ENCODE measurements around the gene FAM209A. TPM values are rescaled to one million over a fixed set of nuclear protein-coding genes. Genes with fewer than 3 reads are reported as not detected.
"Not testable (repeated sequence)": the region's sequence is repeated elsewhere in the genome, so short reads cannot be mapped to it uniquely, and the experiment has no call there.

Gene FAM209A
- polyA plus RNA-seq (ENCODE audit: insufficient read length in 3 of 3), result under 1 TPM in 2 of 3 donors, not detected in 1; 0.30 to 0.71 TPM

GRCh38 chr20:56524444-56524843 is at the start of gene FAM209A:
Gene FAM209A, plus strand, starts transcription at chr20:56524744. Its CDS starts 65 bp downstream, at chr20:56524809.
- not testable (repeated sequence) for DNase-seq (ENCODE audit: low read depth in 3 of 3, low spot score in 2 of 3)

GRCh38 chr20:56483970-56484369 is 40.6 kb upstream of the FAM209A start:
- no peak for DNase-seq (ENCODE audit: low read depth in 3 of 3, low spot score in 2 of 3)

- DNase-seq (ENCODE audit: low read depth in 3 of 3, low spot score in 2 of 3), result no peak
Observed at GRCh38 chr20:56487216-56487615, 37.3 kb upstream of the FAM209A start.

GRCh38 chr20:56488566-56488965 is 36.0 kb upstream of the FAM209A start:
- no peak for DNase-seq (ENCODE audit: low read depth in 3 of 3, low spot score in 2 of 3)

- no peak for DNase-seq (ENCODE audit: low read depth in 3 of 3, low spot score in 2 of 3)
Observed at GRCh38 chr20:56501116-56501515, 23.4 kb upstream of the FAM209A start.

GRCh38 chr20:56503916-56504315 is 20.6 kb upstream of the FAM209A start:
- no peak for DNase-seq (ENCODE audit: low read depth in 3 of 3, low spot score in 2 of 3)

GRCh38 chr20:56504373-56505005 is 20.1 kb upstream of the FAM209A start:
- no peak for DNase-seq (ENCODE audit: low read depth in 3 of 3, low spot score in 2 of 3)

- no peak for DNase-seq (ENCODE audit: low read depth in 3 of 3, low spot score in 2 of 3)
Observed at GRCh38 chr20:56506103-56506502, 18.4 kb upstream of the FAM209A start.

- DNase-seq (ENCODE audit: low read depth in 3 of 3, low spot score in 2 of 3), result no peak
Observed at GRCh38 chr20:56511926-56512325, 12.6 kb upstream of the FAM209A start.

GRCh38 chr20:56513161-56514150 is 11.1 kb upstream of the FAM209A start:
- DNase-seq (ENCODE audit: low read depth in 3 of 3, low spot score in 2 of 3), result no peak

GRCh38 chr20:56516631-56517030 is 7.9 kb upstream of the FAM209A start:
- DNase-seq (ENCODE audit: low read depth in 3 of 3, low spot score in 2 of 3), result no peak

- no peak for DNase-seq (ENCODE audit: low read depth in 3 of 3, low spot score in 2 of 3)
Observed at GRCh38 chr20:56517211-56517610, 7.3 kb upstream of the FAM209A start.

GRCh38 chr20:56517641-56518040 is 6.9 kb upstream of the FAM209A start:
- no peak for DNase-seq (ENCODE audit: low read depth in 3 of 3, low spot score in 2 of 3)

- DNase-seq (ENCODE audit: low read depth in 3 of 3, low spot score in 2 of 3), result no peak
Observed at GRCh38 chr20:56518126-56518525, 6.4 kb upstream of the FAM209A start.

- no peak for DNase-seq (ENCODE audit: low read depth in 3 of 3, low spot score in 2 of 3)
Observed at GRCh38 chr20:56518721-56519398, 5.7 kb upstream of the FAM209A start.

GRCh38 chr20:56519551-56519950 is 5.0 kb upstream of the FAM209A start:
- no peak for DNase-seq (ENCODE audit: low read depth in 3 of 3, low spot score in 2 of 3)

- no peak for DNase-seq (ENCODE audit: low read depth in 3 of 3, low spot score in 2 of 3)
Observed at GRCh38 chr20:56520180-56520579, 4.4 kb upstream of the FAM209A start.

GRCh38 chr20:56520746-56521354 is 3.7 kb upstream of the FAM209A start:
- not testable (repeated sequence) for DNase-seq (ENCODE audit: low read depth in 3 of 3, low spot score in 2 of 3)

- DNase-seq (ENCODE audit: low read depth in 3 of 3, low spot score in 2 of 3), result no peak
Observed at GRCh38 chr20:56522311-56522710, 2.2 kb upstream of the FAM209A start.

GRCh38 chr20:56527521-56527920 is 3.0 kb downstream of the FAM209A start:
- no peak for DNase-seq (ENCODE audit: low read depth in 3 of 3, low spot score in 2 of 3)

- not testable (repeated sequence) for DNase-seq (ENCODE audit: low read depth in 3 of 3, low spot score in 2 of 3)
Observed at GRCh38 chr20:56532946-56533345, 8.4 kb downstream of the FAM209A start, which contains the start of gene FAM209B. Gene FAM209B, plus strand, starts transcription at chr20:56533246. Its CDS starts 96 bp downstream, at chr20:56533342.
